MCF 10A (cell line): ENCODE data around the gene DLGAP5. TPM values are rescaled to one million over a fixed set of nuclear protein-coding genes. Genes with fewer than 3 reads are reported as not detected.

Experiments used
- total RNA-seq: library from RNA; stranded (reverse); gene quantifications from 2 replicates; pipeline ENCODE4 v1.2.3, GENCODE V29; 2022

DLGAP5 gene
- total RNA-seq, 1 experiment from 2014 or later = 17.6 TPM

Other genes starting within 250 kb of the DLGAP5 start
- gene WDHD1, start 164.5 kb downstream of the DLGAP5 start, total RNA-seq = 5.8 and 6.5 TPM in 2 replicates
- 24.6 and 29.6 TPM in 2 replicates for gene SOCS4, start 164.3 kb downstream of the DLGAP5 start, total RNA-seq
- gene MAPK1IP1L, start 139.9 kb downstream of the DLGAP5 start, total RNA-seq = 118 and 123 TPM in 2 replicates
- 154 and 178 TPM in 2 replicates for gene LGALS3, start 62.3 kb downstream of the DLGAP5 start, total RNA-seq
- gene FBXO34, start 79.8 kb upstream of the DLGAP5 start, total RNA-seq = 12.0 and 13.7 TPM in 2 replicates
- 6.5 and 6.6 TPM in 2 replicates for gene ATG14, start 220.2 kb upstream of the DLGAP5 start, total RNA-seq
- not detected in 2 replicates for gene TBPL2, start 249.0 kb upstream of the DLGAP5 start, total RNA-seq